PFSK-1 (cell line): Measurements from ENCODE around the gene IL10.

ENCODE experiments used
- FOXP2 ChIP-seq: optimal IDR thresholded peaks from 2 replicates; pipeline ENCODE3; 2011; ENCODE audit warnings: borderline replicate concordance, control low read depth, inconsistent platforms; ENCODE audit not compliant: insufficient read depth; ENCODE audit errors: extremely low read length, extremely low read depth
- POLR2AphosphoS5 ChIP-seq: IDR thresholded peaks from 2 replicates; pipeline ENCODE4 v1.6.1; 2012; ENCODE audit warnings: low read depth, mild to moderate bottlenecking, control low read depth, low read length, moderate library complexity
- REST ChIP-seq, 2 experiments: IDR thresholded peaks; 2 replicates each; pipeline versions ENCODE4 v1.6.1 to v1.8.0; 2011 to 2012; ENCODE audit warnings: low read depth in 2 of 2, low read length in 2 of 2, control low read depth in 1 of 2, inconsistent platforms in 1 of 2, mild to moderate bottlenecking in 1 of 2, moderate library complexity in 1 of 2; ENCODE audit not compliant: insufficient read depth in 1 of 2
- SIN3A ChIP-seq: IDR thresholded peaks from 2 replicates; pipeline ENCODE4 v1.6.1; 2012; ENCODE audit warnings: mild to moderate bottlenecking, low read length, moderate library complexity, borderline replicate concordance; ENCODE audit not compliant: insufficient read depth
- TAF1 ChIP-seq: IDR thresholded peaks from 2 replicates; pipeline ENCODE4 v1.6.1; 2012; ENCODE audit warnings: low read length, control low read depth, borderline replicate concordance; ENCODE audit not compliant: insufficient read depth

The IL10 gene

GRCh38 chr1:206727981-206728696 is 44.2 kb downstream of the IL10 start:
- no peak for TF ChIP-seq REST (IDR thresholded peaks at IDR 0.05; ENCODE audit: insufficient read depth in 1 of 2, low read depth in 2 of 2, low read length in 2 of 2)
- TF ChIP-seq TAF1: no peak
- TF ChIP-seq SIN3A: no peak
- no peak for TF ChIP-seq POLR2AphosphoS5
- no peak for TF ChIP-seq FOXP2

- TF ChIP-seq REST (IDR thresholded peaks at IDR 0.05; ENCODE audit: insufficient read depth in 1 of 2, low read depth in 2 of 2, low read length in 2 of 2) (no peak), FOXP2 (no peak), POLR2AphosphoS5 (no peak), SIN3A (no peak), TAF1 (no peak)
These were observed 47.0 kb downstream of the IL10 start for GRCh38 chr1:206725109-206725963.

GRCh38 chr1:206723805-206724472 is 48.4 kb downstream of the IL10 start:
- TF ChIP-seq SIN3A (no peak), REST (IDR thresholded peaks at IDR 0.05; ENCODE audit: insufficient read depth in 1 of 2, low read depth in 2 of 2, low read length in 2 of 2) (no peak), FOXP2 (no peak), POLR2AphosphoS5 (no peak), TAF1 (no peak)

GRCh38 chr1:206723462-206723804 is 48.9 kb downstream of the IL10 start:
- no peak for TF ChIP-seq TAF1
- no peak for TF ChIP-seq REST (IDR thresholded peaks at IDR 0.05; ENCODE audit: insufficient read depth in 1 of 2, low read depth in 2 of 2, low read length in 2 of 2)
- TF ChIP-seq POLR2AphosphoS5: no peak
- no peak for TF ChIP-seq FOXP2
- no peak for TF ChIP-seq SIN3A
